Central memory CD8-positive, alpha-beta T cell (primary cell): ENCODE results near the gene RPSA.
"Not testable (repeated sequence)": the region's sequence is repeated elsewhere in the genome, so short reads cannot be mapped to it uniquely, and the experiment has no call there.

Experiments
- ATAC-seq: fragments of 150-1000 bp; cut with Tn5 transposase; replicated peaks from 2 replicates; pipeline ENCODE4 v1.10.0; 2022; ENCODE audit warnings: mild to moderate bottlenecking, moderate FRiP score, moderate number of reproducible peaks; ENCODE audit not compliant: poor library complexity, severe bottlenecking; ENCODE audit errors: extremely low read depth
- DNase-seq, 2 donors: peaks; one replicate each; pipeline ENCODE4 v3.0.0; 2021; ENCODE audit warnings: low spot score in 2 of 2
- H3K27ac Mint-ChIP-seq: one replicate; pipeline ENCODE4 v1.8.0; 2022; ENCODE audit warnings: low read depth, mild to moderate bottlenecking, moderate library complexity, mixed read lengths
- H3K27me3 Mint-ChIP-seq: one replicate; pipeline ENCODE4 v1.8.0; 2022; ENCODE audit warnings: mixed read lengths
- H3K36me3 Mint-ChIP-seq: one replicate; pipeline ENCODE4 v1.8.0; 2022; ENCODE audit warnings: mild to moderate bottlenecking, moderate library complexity, mixed read lengths; ENCODE audit not compliant: insufficient read depth
- H3K4me1 Mint-ChIP-seq: one replicate; pipeline ENCODE4 v1.8.0; 2022; ENCODE audit warnings: mixed read lengths
- H3K4me3 Mint-ChIP-seq: one replicate; pipeline ENCODE4 v1.8.0; 2022; ENCODE audit warnings: mild to moderate bottlenecking, moderate library complexity, mixed read lengths
- H3K9me3 Mint-ChIP-seq: one replicate; pipeline ENCODE4 v1.8.0; 2022; ENCODE audit warnings: mixed read lengths

Gene RPSA

DNA sequence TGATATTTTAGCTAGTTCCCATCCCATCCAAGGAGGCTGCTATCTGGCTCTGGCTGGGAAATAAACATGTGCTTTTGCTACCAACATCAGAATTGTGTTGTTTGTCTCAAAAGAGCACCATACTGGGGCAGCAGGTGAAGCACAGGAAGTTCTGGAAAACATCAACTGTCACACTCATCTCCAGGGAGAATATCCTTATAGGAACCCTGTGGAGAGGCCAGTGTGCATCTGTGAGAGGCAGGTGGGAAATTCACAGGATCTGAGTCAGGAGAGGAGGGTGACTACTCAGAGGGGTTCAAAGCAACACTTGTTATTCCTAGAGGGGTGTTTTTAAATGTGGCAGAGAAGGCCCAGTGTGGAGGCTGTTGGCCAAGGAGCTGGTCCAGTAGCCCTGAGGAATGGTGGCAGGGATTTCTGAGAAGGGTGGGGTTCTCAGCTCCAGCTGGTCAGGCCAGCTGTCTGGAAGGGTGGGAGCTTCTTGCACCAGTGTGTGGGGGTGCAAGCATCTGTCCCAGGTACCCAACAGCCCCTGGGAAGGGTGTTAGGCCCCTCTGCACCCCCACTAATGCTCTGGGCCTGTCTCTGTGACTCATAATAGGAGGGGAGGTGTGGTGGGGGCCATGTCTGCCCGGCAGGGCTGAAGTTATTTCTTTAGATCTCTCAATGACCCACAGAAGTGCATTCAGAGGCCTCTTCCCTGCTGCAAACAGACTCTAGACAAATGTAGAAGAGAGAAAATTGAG, 28.7 kb downstream of the RPSA start:
- peaks cover 11% of the 10 kb centered on the region for H3K27me3 Mint-ChIP-seq
- no peaks in the 10 kb centered on the region for H3K9me3 Mint-ChIP-seq
- no peak overlapping the region for H3K4me3 Mint-ChIP-seq
- no peak for ATAC-seq
- DNase-seq: no peak
- H3K4me1 Mint-ChIP-seq: no peaks in the 10 kb centered on the region
- H3K36me3 Mint-ChIP-seq: peaks cover 1% of the 10 kb centered on the region
- no peak overlapping the region for H3K27ac Mint-ChIP-seq

DNA sequence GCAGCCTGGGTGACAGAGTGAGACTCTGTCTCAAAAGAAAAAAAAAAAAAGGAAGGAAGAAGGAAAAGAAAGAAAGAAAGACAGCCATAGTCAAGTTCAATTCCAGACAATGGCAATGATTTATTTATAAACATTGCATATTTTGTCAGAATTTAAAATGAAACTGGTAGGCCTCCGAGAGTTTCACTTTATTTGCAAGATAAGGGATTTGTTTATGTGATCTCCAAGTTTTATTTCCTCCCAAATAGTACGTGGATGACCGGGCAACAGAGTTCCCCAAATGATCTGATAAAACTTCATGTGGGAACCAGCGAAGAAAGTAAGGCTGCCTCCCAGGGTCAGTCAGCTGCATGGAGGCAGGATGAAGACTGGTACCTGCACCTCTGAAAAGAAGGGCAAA, 32.4 kb downstream of the RPSA start:
- ATAC-seq: no peak
- Mint-ChIP-seq H3K4me1 (no peaks in the 10 kb centered on the region), H3K36me3 (peaks cover 2% of the 10 kb centered on the region), H3K27ac (no peak overlapping the region), H3K27me3 (no peaks in the 10 kb centered on the region), H3K9me3 (no peaks in the 10 kb centered on the region), H3K4me3 (no peak overlapping the region)
- no peak for DNase-seq

DNA sequence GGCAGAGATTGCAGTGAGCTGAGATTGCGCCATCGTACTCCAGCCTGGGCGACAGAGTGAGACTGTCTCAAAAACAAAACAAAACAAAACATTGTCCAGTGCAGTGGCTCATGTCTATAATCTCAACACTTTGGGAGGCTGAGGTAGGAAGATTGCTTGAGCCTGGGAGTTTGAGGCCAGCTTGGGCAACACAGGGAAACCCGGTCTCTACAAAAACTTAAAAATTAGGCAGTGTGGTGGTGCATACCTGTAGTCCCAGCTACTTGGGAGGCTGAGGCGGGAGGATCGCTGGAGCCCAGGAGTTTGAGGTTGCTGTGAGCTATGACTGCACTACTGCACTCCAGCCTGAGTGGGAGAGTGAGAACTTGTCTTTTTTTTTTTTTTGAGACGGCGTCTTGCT, 33.8 kb downstream of the RPSA start:
- H3K27ac Mint-ChIP-seq: no peak overlapping the region
- no peak for DNase-seq
- ATAC-seq: no peak
- no peaks in the 10 kb centered on the region for H3K27me3 Mint-ChIP-seq
- H3K4me1 Mint-ChIP-seq: no peaks in the 10 kb centered on the region
- H3K36me3 Mint-ChIP-seq: peaks cover 2% of the 10 kb centered on the region
- no peak overlapping the region for H3K4me3 Mint-ChIP-seq
- H3K9me3 Mint-ChIP-seq: no peaks in the 10 kb centered on the region

DNA sequence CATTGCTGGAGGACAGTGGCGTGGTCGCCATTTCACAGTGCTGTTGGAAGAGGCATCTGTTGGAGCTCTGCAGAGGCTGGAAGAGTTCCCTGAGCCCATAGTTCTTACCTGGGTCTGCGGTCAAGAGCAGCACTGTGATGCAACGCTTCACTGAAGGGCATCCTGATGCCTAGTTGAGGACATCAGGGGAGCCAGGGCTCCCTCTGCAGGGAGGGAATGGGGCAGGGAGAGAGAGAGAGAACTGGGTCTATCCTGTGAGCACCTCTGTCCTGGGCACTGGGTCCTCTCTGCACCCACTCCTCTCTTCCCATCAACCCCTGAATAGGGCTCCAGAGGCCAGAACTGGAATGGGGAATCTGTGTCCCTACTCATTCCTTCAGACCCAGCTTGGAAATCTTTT, 37.0 kb downstream of the RPSA start:
- no peaks in the 10 kb centered on the region for H3K9me3 Mint-ChIP-seq
- DNase-seq (no peak), ATAC-seq (no peak)
- H3K36me3 Mint-ChIP-seq: peaks cover 2% of the 10 kb centered on the region
- no peaks in the 10 kb centered on the region for H3K4me1 Mint-ChIP-seq
- no peak overlapping the region for H3K27ac Mint-ChIP-seq
- H3K4me3 Mint-ChIP-seq: no peak overlapping the region
- no peaks in the 10 kb centered on the region for H3K27me3 Mint-ChIP-seq

DNA sequence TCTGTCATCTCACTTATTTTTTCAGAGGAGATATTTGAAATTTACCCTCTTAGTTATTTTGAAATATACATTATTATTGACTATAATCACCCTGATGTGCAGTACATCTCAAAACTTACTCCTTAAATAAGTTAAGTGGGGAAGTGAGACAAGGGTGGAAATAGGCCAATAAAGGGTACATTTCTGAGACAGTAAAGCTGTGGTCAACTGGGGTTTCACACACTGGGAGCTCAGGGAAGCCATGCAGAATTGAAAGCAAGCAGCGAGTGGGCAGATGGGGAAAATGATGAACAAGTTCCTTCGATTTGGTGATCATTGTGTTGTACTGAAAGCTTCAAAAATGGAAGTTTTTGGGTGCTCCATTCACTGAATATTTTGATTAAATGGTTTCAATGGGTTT, 39.4 kb downstream of the RPSA start:
- Mint-ChIP-seq H3K4me3 (no peak overlapping the region), H3K4me1 (no peaks in the 10 kb centered on the region), H3K9me3 (no peaks in the 10 kb centered on the region), H3K27ac (no peak overlapping the region), H3K36me3 (peaks cover 2% of the 10 kb centered on the region), H3K27me3 (no peaks in the 10 kb centered on the region)
- ATAC-seq (no peak), DNase-seq (no peak)

DNA sequence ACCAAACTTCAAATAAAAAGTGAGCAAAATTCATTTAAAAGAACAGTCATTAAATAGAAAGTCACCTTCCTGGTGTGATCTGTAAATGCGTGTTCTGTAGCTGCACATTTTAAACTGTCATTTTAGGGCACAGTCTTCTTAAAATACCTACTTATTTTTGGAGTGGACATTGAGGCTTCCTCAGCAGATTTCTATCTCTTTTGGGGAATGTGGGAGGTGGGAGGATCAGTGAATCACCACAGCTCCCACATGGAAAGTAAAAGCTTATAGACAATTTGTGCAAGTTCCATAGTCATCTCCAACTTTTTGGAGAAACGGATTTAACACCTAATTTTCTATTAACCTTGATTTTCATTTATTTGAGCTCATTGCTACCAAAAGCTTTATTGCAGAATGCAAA, 39.9 kb downstream of the RPSA start:
- Mint-ChIP-seq H3K27ac (no peak overlapping the region), H3K4me1 (no peaks in the 10 kb centered on the region), H3K36me3 (peaks cover 1% of the 10 kb centered on the region), H3K9me3 (no peaks in the 10 kb centered on the region), H3K27me3 (no peaks in the 10 kb centered on the region), H3K4me3 (no peak overlapping the region)
- DNase-seq (no peak), ATAC-seq (no peak)

DNA sequence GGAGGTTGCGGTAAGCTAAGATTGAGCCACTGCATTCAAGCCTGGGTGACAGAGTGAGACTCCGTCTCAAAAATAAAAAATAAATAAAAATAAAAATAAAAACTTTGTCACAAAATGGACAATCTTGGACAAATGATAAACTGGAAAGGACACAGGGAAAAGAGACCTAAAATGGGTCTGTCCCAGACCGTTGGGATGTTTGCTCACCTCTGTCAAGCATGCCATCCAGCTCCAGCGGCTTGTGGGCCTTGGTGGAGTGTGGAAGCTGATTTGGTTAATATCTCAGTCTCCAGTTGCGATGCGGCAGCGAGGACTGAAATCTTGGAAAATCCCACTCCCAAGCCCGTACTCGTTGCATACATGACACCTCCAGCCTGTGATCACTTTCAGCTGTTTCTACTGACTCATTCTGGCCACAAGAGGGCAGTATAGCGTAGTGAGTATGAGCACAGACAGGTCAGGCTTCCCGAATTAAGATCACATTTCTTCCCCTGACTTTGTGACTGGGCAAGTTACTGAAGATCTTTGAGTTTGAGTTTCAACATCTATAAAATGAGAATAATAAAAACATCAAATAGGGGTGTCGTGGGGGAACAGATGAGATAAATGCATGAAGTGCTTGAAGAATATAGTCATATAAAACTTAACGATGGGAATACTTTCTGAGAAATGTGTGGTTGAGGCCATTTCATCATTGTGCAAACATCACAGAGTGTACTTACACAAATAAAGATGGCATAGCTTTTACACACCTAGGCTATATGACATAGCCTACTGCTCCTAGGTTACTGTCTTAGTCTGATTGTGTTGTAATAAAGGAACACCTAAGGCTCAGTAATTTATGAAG, 41.3 kb downstream of the RPSA start:
- peaks cover 10% of the 10 kb centered on the region for H3K27me3 Mint-ChIP-seq
- H3K36me3 Mint-ChIP-seq: no peaks in the 10 kb centered on the region
- H3K4me1 Mint-ChIP-seq: no peaks in the 10 kb centered on the region
- peak; percentile 33 to 41 for DNase-seq
- no peak overlapping the region for H3K27ac Mint-ChIP-seq
- no peak overlapping the region for H3K4me3 Mint-ChIP-seq
- ATAC-seq: peak; percentile 60
- no peaks in the 10 kb centered on the region for H3K9me3 Mint-ChIP-seq

DNA sequence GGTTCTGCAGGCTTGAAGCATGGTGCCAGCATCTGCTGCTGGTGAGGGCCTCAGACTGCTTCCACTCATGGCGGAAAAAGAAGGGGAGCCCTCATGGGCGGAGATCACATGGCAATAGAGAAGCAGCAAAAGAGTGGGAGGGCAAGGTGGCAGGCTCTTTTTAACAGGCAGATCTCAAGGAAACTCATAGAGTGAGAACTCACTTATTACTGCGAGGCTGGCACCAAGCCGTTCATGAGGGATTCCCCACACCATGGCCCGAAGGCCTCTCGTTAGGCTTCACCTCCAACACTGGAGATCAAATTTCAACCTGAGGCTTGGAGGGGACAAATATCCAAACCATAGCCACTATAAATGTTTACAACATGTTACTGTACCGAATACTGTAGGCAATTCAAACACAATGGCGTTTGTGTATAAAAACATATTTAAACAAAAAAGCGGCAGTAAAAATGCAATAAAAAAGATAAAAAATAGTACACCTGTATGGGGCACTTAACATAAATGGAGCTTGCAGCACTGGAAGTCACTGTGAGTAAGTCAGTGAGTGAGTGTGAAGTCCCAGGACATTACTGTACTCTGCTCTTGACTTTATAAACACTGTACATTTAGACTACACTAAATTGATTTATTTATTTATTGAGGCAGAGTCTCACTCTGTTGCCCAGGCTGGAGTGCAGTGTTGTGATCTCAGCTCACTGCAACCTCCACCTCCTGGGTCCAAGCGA, 42.1 kb downstream of the RPSA start:
- no peaks in the 10 kb centered on the region for H3K36me3 Mint-ChIP-seq
- H3K27ac Mint-ChIP-seq: no peak overlapping the region
- no peak for DNase-seq
- no peaks in the 10 kb centered on the region for H3K4me1 Mint-ChIP-seq
- no peaks in the 10 kb centered on the region for H3K9me3 Mint-ChIP-seq
- H3K4me3 Mint-ChIP-seq: no peak overlapping the region
- no peak for ATAC-seq
- H3K27me3 Mint-ChIP-seq: peaks cover 19% of the 10 kb centered on the region

DNA sequence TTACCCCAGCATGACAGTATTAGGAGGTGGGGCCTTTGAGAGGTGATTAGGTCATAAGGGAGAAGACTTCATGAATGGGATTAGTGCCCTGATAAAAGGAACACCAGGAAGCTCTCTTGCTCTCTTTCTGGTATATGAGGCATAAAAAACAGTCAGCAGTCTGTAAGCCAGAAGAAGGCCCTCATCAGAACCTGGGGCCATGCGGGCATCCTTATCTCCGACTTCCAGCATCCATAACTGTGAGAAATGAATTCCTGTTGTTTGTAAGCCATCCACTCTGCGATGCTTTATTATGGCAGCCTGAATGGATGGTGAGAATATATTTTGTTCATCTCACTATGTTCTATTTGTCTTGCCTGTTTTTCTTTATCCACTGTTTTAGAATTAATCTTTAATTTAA, 43.3 kb downstream of the RPSA start:
- H3K27ac Mint-ChIP-seq: no peak overlapping the region
- DNase-seq (no peak), ATAC-seq (no peak)
- H3K36me3 Mint-ChIP-seq: no peaks in the 10 kb centered on the region
- H3K9me3 Mint-ChIP-seq: no peaks in the 10 kb centered on the region
- H3K4me3 Mint-ChIP-seq: no peak overlapping the region
- no peaks in the 10 kb centered on the region for H3K4me1 Mint-ChIP-seq
- H3K27me3 Mint-ChIP-seq: peaks cover 30% of the 10 kb centered on the region

DNA sequence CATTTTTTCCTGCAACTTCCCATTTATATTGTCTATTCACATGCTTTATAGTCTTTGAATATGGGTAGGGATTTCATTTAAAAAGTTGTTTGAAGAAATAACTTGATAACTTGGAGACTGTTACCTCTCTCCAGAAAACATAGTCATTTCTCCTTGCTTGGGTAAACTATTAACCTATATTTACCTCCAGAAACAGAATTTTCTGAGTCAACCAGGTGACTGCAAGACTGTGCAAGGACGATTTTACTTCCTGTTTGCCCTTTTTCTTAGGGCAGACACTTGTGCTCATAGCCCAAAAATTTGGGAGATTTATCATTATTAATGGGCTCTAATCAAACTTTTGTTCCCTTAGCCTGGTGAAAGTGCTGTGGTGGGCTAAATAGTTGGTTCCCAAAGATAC, 46.6 kb downstream of the RPSA start:
- no peak for ATAC-seq
- no peaks in the 10 kb centered on the region for H3K9me3 Mint-ChIP-seq
- H3K36me3 Mint-ChIP-seq: peaks cover 3% of the 10 kb centered on the region
- H3K27ac Mint-ChIP-seq: no peak overlapping the region
- H3K27me3 Mint-ChIP-seq: peaks cover 60% of the 10 kb centered on the region
- H3K4me1 Mint-ChIP-seq: no peaks in the 10 kb centered on the region
- no peak for DNase-seq
- no peak overlapping the region for H3K4me3 Mint-ChIP-seq

DNA sequence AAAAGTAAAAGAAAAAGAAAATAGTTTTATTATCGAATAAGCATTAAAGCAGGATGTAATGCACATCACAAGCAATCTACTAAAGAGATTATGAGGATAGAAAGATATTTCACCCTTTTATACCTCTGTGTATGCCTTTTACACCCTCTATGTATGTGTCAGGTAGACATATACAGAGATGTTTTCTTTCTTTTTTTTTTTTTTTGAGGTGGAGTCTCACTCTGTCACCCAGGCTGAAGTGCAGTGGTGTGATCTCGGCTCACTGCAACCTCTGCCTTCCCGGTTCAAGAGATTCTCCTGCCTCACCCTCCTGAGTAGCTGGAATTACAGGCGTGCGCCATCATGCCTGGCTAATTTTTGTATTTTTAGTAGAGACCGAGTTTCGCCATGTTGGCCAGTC, 47.4 kb downstream of the RPSA start:
- not testable (repeated sequence) for H3K9me3 Mint-ChIP-seq, H3K4me3 Mint-ChIP-seq, H3K4me1 Mint-ChIP-seq, H3K27ac Mint-ChIP-seq, ATAC-seq, DNase-seq, H3K36me3 Mint-ChIP-seq
- peaks cover 60% of the 10 kb centered on the region for H3K27me3 Mint-ChIP-seq

DNA sequence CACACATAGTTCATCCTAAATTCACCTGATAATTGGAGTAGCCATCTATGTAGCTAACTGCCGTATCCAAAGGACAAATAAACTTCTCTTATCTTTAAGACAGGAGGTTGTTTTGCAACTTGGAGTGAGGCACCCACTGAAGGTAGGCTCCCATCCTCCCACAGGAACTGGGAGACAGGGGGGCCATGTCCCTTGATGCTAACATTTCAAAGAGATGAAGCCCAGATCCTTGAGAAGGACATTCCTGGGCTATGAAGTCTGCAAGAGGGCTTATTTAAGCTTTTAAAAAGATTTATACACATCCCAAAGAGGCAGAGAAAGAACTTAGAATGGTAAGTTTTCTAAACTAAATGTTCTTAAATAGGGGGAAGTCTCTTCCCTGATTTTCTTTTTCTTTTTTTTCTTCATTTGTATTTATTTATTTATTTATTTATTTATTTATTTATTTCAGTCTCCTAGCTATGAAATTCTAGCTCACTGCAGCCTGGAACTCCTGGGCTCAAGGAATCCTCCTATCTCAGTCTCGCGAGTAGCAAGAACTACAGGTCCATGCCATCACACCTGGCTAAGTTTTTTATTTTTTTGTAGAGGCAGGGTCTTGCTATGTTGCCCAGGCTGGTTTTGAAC, 48.2 kb downstream of the RPSA start:
- Mint-ChIP-seq H3K9me3 (no peaks in the 10 kb centered on the region), H3K36me3 (peaks cover 3% of the 10 kb centered on the region), H3K4me3 (no peak overlapping the region), H3K27ac (no peak overlapping the region), H3K27me3 (peaks cover 60% of the 10 kb centered on the region), H3K4me1 (no peaks in the 10 kb centered on the region)
- DNase-seq (no peak), ATAC-seq (no peak)
